GM19238 (cell line): Measurements from ENCODE around the gene ANKRD12.

Experiments used
- DNase-seq: peaks from one replicate; pipeline ENCODE4 v3.0.0; 2011; ENCODE audit warnings: low spot score; ENCODE audit not compliant: insufficient read length

Gene ANKRD12

DNA sequence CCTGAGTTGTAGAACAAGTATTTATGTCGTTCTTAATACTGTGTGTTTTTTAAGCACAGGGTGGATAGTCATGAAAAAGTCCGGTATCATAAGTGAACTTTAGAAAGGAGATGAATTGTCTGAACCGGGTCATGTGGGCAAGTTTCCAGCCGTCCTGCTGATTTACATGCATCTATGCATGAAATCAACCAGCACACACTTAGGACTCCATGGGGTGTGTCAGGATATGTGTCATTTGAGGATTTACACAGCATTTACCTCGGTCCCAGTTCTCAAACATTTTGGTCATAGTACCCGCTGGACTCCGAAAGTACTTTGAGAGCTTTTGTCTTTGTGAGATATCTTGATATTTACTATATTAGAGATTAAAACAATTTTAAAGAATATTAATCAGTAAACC is 150.5 kb downstream of the ANKRD12 start:
- no peak for DNase-seq

GRCh38 chr18:9289698-9290097 is 153.1 kb downstream of the ANKRD12 start:
- DNase-seq = no peak

DNA sequence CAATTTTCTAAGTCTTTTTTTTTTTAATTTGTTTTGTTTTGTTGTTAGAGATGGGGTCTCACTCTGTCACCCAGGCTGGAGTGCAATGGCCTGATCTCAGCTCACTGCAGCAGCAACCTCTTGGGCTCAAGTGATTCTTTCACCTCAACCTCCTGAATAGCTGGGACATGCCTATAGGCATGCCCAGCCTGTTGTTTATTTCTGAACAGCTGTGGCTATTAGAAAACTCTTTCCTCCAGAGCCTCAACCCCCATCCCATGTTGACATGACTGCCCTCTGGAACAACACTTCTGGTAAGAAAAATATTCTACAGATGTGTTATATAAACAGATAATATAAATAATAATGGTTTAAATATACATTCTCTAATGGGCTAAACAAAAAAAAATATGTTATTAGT is 153.6 kb downstream of the ANKRD12 start:
- DNase-seq = no peak

GRCh38 chr18:9292047-9292446 is 155.5 kb downstream of the ANKRD12 start:
- DNase-seq = no peak

GRCh38 chr18:9293948-9294347 is 157.4 kb downstream of the ANKRD12 start:
- no peak for DNase-seq

- DNase-seq = no peak
Observed at GRCh38 chr18:9296233-9297006, 159.8 kb downstream of the ANKRD12 start.

DNA sequence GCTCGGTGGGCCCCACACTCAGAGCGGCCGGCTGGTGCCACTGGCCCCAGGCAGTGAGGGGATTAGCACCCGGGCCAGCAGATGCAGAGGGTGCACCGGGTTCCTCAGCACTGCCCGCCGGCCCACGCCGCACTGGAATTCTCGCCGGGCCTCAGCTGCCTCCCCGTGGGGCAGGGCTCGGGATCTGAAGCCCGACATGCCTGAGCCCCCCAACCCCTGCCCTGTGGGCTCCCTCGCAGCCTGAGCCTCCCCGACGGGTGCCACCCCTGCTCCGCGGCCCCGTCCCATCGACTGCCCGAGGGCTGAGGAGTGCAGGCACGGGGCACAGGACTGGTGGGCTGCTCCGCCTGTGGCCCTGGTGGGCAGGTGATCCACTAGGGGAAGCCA is 160.4 kb downstream of the ANKRD12 start:
- DNase-seq = no peak

DNA sequence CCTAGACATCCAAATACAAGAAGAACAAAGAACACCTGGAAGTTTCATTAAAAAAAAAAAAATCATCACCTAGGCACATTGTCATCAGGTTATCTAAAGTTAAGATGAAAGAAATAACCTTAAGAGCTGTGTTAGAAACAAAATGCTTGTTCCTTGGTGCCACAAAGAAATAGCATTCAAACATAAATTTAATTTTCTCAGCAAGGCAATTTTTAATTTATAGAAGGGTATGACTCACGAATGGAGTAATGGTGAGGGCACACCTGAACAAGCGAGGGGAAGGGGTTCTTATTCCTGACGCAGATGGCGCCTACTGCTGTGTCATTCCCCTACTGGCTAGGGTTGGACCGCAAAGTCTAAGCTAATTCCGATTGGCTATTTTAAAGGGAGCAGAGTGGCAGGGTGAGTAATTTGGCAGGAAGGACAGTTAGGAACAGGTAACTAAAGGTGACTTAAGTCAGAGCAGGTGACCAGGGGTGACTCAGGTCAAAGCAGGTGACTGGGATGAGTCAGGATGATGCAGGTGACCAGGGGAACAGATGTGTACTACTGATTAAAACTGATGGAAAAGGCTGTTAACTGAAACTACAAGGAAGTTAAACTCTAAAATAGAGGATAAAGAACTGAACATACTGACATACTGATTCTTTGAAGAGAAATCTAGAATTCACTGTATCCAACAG is 167.9 kb downstream of the ANKRD12 start:
- no peak for DNase-seq

DNA sequence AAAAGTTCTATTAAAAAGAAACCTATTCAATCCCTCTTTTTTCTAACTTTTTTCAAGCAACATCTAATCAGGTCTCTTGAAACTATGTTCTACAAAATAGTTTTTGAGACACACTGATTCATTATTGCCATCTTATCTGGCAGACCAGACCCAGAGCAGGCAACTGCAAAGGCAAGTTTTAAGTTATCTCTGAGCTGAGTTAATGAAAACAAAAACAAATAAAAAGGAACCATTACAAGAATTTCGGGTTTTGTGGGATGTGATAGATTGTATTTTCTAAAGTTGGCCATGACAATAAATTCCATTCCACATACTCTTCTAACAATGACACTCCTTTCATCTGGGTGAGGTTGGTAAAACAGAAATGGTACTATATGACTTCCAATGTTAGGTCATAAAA is 182.8 kb downstream of the ANKRD12 start:
- DNase-seq = no peak

GRCh38 chr18:9321017-9321452 is 184.5 kb downstream of the ANKRD12 start:
- DNase-seq = no peak

DNA sequence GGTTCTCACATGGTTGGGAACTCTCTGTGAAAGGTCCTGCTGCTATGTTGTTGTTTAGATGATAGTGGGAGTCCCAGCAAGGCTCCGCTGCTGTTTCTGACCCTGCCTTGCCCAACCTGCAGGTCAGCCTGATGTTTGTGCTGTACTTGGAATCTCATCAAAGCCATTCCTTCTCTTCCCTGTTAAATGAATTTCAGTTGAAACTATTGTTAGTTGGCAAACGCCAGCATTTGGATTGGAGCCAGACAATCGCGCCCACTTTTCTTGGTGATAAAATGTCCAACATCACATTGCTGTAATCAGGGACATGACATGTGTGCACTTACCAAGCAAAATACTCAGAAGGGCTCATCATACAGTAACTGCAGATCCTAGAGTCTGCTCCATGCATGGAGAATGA is 185.2 kb downstream of the ANKRD12 start:
- DNase-seq = no peak

- no peak for DNase-seq
Observed at GRCh38 chr18:9322744-9323143, 186.2 kb downstream of the ANKRD12 start.

- no peak for DNase-seq
Observed at GRCh38 chr18:9323750-9324445, 187.3 kb downstream of the ANKRD12 start.

- DNase-seq = no peak
Observed at GRCh38 chr18:9325716-9326115, 189.1 kb downstream of the ANKRD12 start.

DNA sequence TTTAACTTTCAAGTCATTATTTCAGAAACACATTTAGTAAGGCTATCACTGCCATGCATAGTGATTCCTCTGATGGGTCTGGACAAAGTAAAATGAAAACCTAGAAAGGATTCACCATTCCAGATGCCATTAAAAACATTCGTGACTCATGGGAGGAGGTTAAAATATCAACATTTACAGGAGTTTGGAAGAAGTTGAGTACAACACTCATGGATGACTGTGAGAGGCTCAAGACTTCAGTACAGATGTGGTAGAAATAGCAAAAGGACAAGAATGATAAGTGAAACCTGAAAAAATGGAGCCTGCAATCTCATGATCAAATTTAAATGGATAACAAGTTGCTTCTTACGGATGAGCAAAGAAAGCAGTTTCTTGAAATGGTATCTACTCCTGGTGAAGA is 192.2 kb downstream of the ANKRD12 start:
- no peak for DNase-seq

DNA sequence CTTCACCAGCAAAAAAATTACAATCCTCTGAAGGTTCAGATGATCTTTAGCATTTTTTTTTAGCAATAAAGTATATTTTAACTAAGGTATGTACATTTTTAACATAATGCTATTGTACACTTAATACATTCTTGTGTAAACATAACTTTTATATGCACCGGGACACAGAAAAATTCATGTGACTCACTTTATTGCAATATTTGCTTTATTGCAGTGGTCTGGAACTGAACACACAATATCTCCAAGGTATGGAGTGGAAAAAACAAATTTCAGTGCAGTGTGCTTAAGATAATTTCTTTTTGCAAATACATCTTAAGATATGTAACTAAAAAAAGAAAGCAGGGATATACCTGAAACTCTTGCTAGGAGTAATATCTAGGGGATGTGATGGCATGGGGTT is 192.9 kb downstream of the ANKRD12 start:
- no peak for DNase-seq

DNA sequence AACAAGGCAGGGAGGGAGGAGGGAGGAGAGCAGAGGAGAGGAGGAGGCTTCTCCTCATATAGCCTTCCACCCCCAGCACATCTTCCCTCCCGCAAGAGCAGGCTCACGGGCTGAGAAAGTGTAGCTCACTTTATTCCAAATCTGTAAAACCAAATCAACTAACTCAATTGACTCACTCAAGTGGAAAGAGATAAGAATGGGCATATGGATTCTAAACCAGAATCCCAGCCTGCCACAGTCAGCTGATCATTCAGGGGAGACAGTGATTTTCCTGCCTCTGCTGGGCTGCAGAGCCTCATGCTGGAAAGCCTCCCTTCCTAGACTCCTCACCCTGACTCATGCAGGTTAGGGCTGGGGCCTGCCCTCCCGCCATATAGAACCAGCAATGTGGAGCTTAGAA is 193.8 kb downstream of the ANKRD12 start:
- no peak for DNase-seq

DNA sequence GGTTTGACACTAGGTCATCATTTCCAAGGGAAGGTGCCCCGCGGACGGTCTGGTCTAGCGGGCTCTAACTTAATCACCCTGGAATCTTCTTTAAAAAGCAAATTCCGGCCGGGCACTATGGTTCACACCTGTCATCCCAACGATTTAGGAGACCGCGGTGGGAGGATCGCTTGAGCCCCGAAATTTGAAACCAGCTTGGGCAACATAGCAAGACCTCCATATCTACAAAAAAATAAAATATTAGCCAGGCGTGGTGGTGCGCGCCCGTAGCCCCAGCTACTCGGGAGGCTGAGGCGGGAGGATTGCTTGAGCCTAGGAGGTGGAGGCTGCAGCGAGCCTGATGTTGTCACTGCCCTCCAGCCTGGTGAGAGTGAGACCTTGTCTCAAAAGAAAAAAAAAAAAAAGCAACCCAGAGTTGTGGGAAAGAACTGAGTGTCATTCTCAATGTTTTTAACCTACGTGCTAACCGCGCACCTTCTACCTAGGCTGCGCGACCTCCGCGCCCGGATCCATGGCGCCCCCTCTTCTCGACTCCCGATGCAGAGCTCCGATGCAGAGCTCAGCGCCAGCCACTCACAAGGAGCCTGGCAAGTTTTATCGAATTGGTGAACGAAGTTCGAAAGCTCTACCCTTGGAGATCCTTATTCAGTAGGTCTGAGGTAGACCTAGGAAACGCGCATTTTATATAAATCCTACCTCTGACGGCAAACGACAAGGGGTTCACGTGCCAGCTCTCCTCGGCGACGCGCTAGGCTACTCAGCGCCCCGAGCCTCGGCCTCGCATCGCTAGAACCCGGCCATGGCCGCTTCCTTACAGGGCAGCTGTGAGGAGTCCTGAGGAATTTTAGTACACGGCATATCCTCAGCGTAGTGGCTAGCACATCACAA is 197.1 kb downstream of the ANKRD12 start:
- peak; percentile 10 for DNase-seq

DNA sequence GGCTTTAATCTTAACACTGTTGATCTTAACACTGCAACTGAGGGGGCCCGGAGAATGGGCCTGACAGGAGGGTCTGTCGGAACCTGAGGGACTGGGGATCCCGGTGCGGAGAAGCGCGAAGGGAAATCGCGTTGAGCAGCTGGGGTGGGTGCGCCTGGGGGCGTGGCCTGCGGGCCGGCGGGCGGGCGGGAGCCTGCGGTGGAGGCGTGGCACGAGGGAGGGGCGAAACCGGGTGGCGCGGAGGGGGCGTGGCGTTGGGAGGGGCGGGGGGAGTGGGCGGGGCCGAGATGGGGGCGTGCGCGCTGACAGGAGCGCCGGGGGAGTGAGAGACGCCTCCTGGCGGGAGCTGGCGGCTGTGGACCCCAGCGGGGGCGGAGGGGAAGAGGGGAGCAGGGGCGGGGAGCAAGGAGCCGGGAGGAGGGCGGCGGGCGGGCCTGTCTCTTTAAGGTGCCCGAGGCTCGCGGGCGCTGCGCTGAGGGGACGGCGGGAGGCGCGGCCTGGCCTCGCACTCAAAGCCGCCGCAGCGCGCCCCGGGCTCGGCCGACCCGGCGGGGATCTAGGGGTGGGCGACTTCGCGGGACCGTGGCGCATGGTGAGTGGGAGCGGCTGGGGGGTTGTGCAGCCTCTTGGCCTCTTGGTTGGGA is 197.9 kb downstream of the ANKRD12 start, which contains the start of gene TWSG1:
TSS of gene TWSG1 (plus strand) at position 445 of the 644 bp plus-strand sequence. CDS start 2,457 bp downstream, outside the sequence.
- peak; percentile 94 for DNase-seq

DNA sequence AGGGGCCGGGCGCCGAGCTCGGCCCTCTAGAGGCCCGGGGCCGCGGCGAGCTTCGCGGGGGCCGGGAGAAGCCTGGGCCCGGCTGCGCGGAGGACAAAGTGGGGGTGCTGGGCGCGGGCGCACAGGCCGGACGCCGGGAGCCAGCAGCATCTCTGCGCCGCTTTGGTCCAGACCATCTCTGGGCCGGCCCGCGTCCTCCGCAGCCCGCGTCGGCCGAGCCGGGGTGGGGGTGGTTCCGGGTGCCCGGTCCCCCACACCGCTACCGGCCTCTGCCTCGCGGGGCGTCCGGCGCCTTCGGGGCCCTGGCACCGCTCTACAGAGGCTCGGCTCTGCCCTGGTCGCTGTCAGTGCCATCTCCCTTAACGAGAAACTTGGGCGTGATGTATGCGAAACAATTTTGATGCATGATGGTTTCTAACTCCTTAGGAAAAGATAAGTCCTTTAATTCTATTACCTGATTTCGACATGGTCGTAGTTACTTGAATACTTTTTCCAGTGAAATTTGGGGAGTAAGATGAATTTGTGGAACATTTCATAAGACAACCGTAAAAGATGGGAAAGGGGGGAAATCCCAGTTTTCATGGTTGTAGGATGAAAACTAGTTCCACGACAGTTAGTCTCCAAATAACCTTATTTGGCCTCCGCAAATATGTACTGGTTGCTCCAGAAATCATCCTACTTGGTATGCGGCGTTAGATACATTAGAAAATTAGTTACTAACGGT is 198.6 kb downstream of the ANKRD12 start:
- peak; percentile 46 for DNase-seq
